SK-N-SH treated with all-trans-retinoic acid at 6 μM for 48 hours (cell line): ENCODE measurements around the gene SMYD2.

Experiments
- ATAC-seq: fragments of 200-7000 bp; cut with Tn5 transposase; 3 replicates; pipeline ENCODE4 v1.9.1; 2020; ENCODE audit warnings: mild to moderate bottlenecking, moderate library complexity
- ARNTL ChIP-seq: fragments of 450-650 bp; formaldehyde crosslinking; IDR thresholded peaks from 2 replicates; pipeline ENCODE4 v1.5.0; 2020; ENCODE audit warnings: low read depth, mild to moderate bottlenecking, moderate library complexity, borderline replicate concordance
- BACH2 ChIP-seq: fragments of 250-450 bp; sonication (Bioruptor Pico); IDR thresholded peaks from 2 replicates; pipeline ENCODE4 v1.9.0; 2021; ENCODE audit warnings: mild to moderate bottlenecking, borderline replicate concordance
- CSDC2 ChIP-seq: fragments of 250-450 bp; sonication (Bioruptor Pico); IDR thresholded peaks from 2 replicates; pipeline ENCODE4 v1.5.0; 2020; ENCODE audit warnings: mild to moderate bottlenecking, moderate library complexity
- CSRNP3 ChIP-seq: fragments of 250-450 bp; sonication (Bioruptor Pico); IDR thresholded peaks from 2 replicates; pipeline ENCODE4 v1.5.1; 2021; ENCODE audit warnings: mild to moderate bottlenecking, moderate library complexity
- ESRRG ChIP-seq: fragments of 250-450 bp; sonication (Bioruptor Pico); IDR thresholded peaks from 2 replicates; pipeline ENCODE4 v1.6.1; 2021; ENCODE audit warnings: mild to moderate bottlenecking
- GLIS3 ChIP-seq: fragments of 250-450 bp; sonication (Bioruptor Pico); IDR thresholded peaks from 2 replicates; pipeline ENCODE4 v1.5.0; 2020; ENCODE audit warnings: mild to moderate bottlenecking, moderate library complexity
- ISL1 ChIP-seq: fragments of 250-450 bp; sonication (Bioruptor Pico); IDR thresholded peaks from 2 replicates; pipeline ENCODE4 v2.1.2; 2022; ENCODE audit warnings: mild to moderate bottlenecking, moderate library complexity
- OSR1 ChIP-seq: fragments of 250-450 bp; sonication (Bioruptor Pico); IDR thresholded peaks from 2 replicates; pipeline ENCODE4 v1.8.0; 2022; ENCODE audit warnings: moderate library complexity, mild to moderate bottlenecking, inconsistent platforms
- PATZ1 ChIP-seq: fragments of 250-450 bp; sonication (Bioruptor Pico); IDR thresholded peaks from 2 replicates; pipeline ENCODE4 v1.8.0; 2020; ENCODE audit warnings: mild to moderate bottlenecking, moderate library complexity, borderline replicate concordance
- POU6F1 ChIP-seq: fragments of 250-450 bp; sonication (Bioruptor Pico); IDR thresholded peaks from 2 replicates; pipeline ENCODE4 v1.8.0; 2021; ENCODE audit warnings: low read depth, mild to moderate bottlenecking, moderate library complexity, borderline replicate concordance
- PPARA ChIP-seq: fragments of 250-450 bp; sonication (Bioruptor Pico); IDR thresholded peaks from 2 replicates; pipeline ENCODE4 v1.5.0; 2020; ENCODE audit warnings: mild to moderate bottlenecking, borderline replicate concordance
- TCF4 ChIP-seq: fragments of 250-450 bp; sonication (Bioruptor Pico); IDR thresholded peaks from 2 replicates; pipeline ENCODE4 v1.8.0; 2021; ENCODE audit warnings: mild to moderate bottlenecking, moderate library complexity, borderline replicate concordance
- TOX ChIP-seq: fragments of 250-450 bp; sonication (Bioruptor Pico); IDR thresholded peaks from 2 replicates; pipeline ENCODE4 v1.8.0; 2021; ENCODE audit warnings: mild to moderate bottlenecking, moderate library complexity, borderline replicate concordance
- ZC3H10 ChIP-seq: fragments of 250-450 bp; sonication (Bioruptor Pico); IDR thresholded peaks from 2 replicates; pipeline ENCODE4 v1.5.1; 2021; ENCODE audit warnings: mild to moderate bottlenecking, moderate library complexity
- ZFP3 ChIP-seq: fragments of 250-450 bp; sonication (Bioruptor Pico); IDR thresholded peaks from 2 replicates; pipeline ENCODE4 v1.5.0; 2020; ENCODE audit warnings: mild to moderate bottlenecking, moderate library complexity
- ZFP30 ChIP-seq: fragments of 450-650 bp; formaldehyde crosslinking; IDR thresholded peaks from 2 replicates; pipeline ENCODE4 v1.5.0; 2022; ENCODE audit warnings: mild to moderate bottlenecking, moderate library complexity
- ZNF565 ChIP-seq: fragments of 450-650 bp; formaldehyde crosslinking; conservative IDR thresholded peaks from 2 replicates; pipeline ENCODE4 v1.5.0; 2020; ENCODE audit warnings: low read depth, mild to moderate bottlenecking, moderate library complexity
- ZNF70 ChIP-seq: fragments of 450-650 bp; formaldehyde crosslinking; IDR thresholded peaks from 2 replicates; pipeline ENCODE4 v1.5.0; 2020; ENCODE audit warnings: mild to moderate bottlenecking, moderate library complexity
- ZNF8 ChIP-seq: fragments of 450-650 bp; formaldehyde crosslinking; IDR thresholded peaks from 2 replicates; pipeline ENCODE4 v1.5.0; 2020; ENCODE audit warnings: mild to moderate bottlenecking, moderate library complexity
- TF ChIP-seq, protein P1 (sequence below): fragments of 250-450 bp; sonication (Bioruptor Pico); IDR thresholded peaks from 2 replicates; pipeline ENCODE4 v1.5.0; 2020; ENCODE audit warnings: mild to moderate bottlenecking, moderate library complexity
- TF ChIP-seq, protein P2 (sequence below): fragments of 250-450 bp; sonication (Bioruptor Pico); IDR thresholded peaks from 2 replicates; pipeline ENCODE4 v1.5.1; 2020; ENCODE audit warnings: low read depth, mild to moderate bottlenecking, moderate library complexity

The SMYD2 gene

GRCh38 chr1:214362188-214362882 is 81.4 kb downstream of the SMYD2 start:
- TF ChIP-seq TCF4 (CRISPR knock-in tag), result no peak
- TF ChIP-seq, protein P1, sequence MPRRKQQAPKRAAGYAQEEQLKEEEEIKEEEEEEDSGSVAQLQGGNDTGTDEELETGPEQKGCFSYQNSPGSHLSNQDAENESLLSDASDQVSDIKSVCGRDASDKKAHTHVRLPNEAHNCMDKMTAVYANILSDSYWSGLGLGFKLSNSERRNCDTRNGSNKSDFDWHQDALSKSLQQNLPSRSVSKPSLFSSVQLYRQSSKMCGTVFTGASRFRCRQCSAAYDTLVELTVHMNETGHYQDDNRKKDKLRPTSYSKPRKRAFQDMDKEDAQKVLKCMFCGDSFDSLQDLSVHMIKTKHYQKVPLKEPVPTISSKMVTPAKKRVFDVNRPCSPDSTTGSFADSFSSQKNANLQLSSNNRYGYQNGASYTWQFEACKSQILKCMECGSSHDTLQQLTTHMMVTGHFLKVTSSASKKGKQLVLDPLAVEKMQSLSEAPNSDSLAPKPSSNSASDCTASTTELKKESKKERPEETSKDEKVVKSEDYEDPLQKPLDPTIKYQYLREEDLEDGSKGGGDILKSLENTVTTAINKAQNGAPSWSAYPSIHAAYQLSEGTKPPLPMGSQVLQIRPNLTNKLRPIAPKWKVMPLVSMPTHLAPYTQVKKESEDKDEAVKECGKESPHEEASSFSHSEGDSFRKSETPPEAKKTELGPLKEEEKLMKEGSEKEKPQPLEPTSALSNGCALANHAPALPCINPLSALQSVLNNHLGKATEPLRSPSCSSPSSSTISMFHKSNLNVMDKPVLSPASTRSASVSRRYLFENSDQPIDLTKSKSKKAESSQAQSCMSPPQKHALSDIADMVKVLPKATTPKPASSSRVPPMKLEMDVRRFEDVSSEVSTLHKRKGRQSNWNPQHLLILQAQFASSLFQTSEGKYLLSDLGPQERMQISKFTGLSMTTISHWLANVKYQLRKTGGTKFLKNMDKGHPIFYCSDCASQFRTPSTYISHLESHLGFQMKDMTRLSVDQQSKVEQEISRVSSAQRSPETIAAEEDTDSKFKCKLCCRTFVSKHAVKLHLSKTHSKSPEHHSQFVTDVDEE (CRISPR knock-in tag), result no peak
- no peak for TF ChIP-seq CSRNP3
- no peak for TF ChIP-seq BACH2 (CRISPR knock-in tag)
- no peak for TF ChIP-seq ZNF70 (CRISPR knock-in tag)
- no peak for TF ChIP-seq TOX
- no peak for TF ChIP-seq ZFP30
- no peak for TF ChIP-seq PATZ1 (CRISPR knock-in tag)
- TF ChIP-seq ZC3H10, result no peak
- no peak for TF ChIP-seq GLIS3 (CRISPR knock-in tag)
- TF ChIP-seq PPARA (CRISPR knock-in tag), result no peak
- TF ChIP-seq CSDC2 (CRISPR knock-in tag), result no peak
- TF ChIP-seq ESRRG (CRISPR knock-in tag), result no peak
- TF ChIP-seq ZNF565 (CRISPR knock-in tag), result no peak
- TF ChIP-seq ZNF8 (CRISPR knock-in tag), result no peak
- no peak for TF ChIP-seq ZFP3 (CRISPR knock-in tag)
- no peak for TF ChIP-seq POU6F1 (CRISPR knock-in tag)
- no peak for TF ChIP-seq ARNTL (CRISPR knock-in tag)
- TF ChIP-seq ISL1 (CRISPR knock-in tag), result no peak
- TF ChIP-seq, all 23 proteins: peak for 0
- no peak for ATAC-seq

- ATAC-seq, result peak; percentile 75
- no peak for TF ChIP-seq ISL1 (CRISPR knock-in tag)
- no peak for TF ChIP-seq TCF4 (CRISPR knock-in tag)
These were observed 82.4 kb downstream of the SMYD2 start for GRCh38 chr1:214363386-214363785.

DNA sequence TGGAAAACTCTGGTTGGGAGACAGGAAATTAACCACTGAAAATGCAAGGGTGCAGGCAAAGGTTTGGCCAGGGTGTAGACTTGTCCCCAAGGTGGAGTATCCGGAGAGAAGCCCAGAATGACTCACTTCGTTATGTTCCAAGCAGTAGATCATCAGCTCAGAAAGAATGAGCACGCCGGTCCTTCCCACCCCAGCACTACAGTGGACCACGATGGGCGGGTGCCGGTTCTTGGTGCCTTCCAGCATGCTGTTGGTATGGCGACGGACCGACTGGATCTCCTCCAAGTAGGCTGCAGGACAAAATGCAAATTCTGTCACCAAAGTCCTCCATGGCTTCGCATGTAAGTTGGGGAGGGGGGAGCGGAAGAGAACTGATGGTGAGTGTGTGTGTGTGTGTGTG is 83.4 kb downstream of the SMYD2 start:
- peak; percentile 15; the same call in 2 of the 3 replicates for ATAC-seq
- TF ChIP-seq ZFP3 (CRISPR knock-in tag) (no peak), ZNF70 (CRISPR knock-in tag) (no peak), ISL1 (CRISPR knock-in tag) (no peak), ZC3H10 (no peak), PPARA (CRISPR knock-in tag) (no peak), ZNF8 (CRISPR knock-in tag) (no peak), ZFP30 (no peak), TOX (no peak), TCF4 (CRISPR knock-in tag) (no peak), CSRNP3 (no peak), POU6F1 (CRISPR knock-in tag) (no peak), PATZ1 (CRISPR knock-in tag) (no peak), OSR1 (CRISPR knock-in tag) (no peak)
- TF ChIP-seq, protein P2, sequence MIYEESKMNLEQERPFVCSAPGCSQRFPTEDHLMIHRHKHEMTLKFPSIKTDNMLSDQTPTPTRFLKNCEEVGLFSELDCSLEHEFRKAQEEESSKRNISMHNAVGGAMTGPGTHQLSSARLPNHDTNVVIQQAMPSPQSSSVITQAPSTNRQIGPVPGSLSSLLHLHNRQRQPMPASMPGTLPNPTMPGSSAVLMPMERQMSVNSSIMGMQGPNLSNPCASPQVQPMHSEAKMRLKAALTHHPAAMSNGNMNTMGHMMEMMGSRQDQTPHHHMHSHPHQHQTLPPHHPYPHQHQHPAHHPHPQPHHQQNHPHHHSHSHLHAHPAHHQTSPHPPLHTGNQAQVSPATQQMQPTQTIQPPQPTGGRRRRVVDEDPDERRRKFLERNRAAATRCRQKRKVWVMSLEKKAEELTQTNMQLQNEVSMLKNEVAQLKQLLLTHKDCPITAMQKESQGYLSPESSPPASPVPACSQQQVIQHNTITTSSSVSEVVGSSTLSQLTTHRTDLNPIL (CRISPR knock-in tag), result no peak
